Small intestine (tissue), 7 donors: Measurements from ENCODE around the gene NKIRAS2. TPM values are rescaled to one million over a fixed set of nuclear protein-coding genes. Genes with fewer than 3 reads are reported as not detected.

Experiments
- DNase-seq, 2 donors: peaks; one replicate each; pipeline versions ENCODE4 v3.0.0 to v3.0.0-alpha.2; 2013
- FAIRE-seq: peaks from 2 replicates; lab custom pipeline; 2012; peaks lifted over from hg19 to GRCh38; lab: Jason Lieb, UNC
- H3K27ac ChIP-seq, 3 donors: one replicate each; pipeline ENCODE4 v1.5.1; 2013; ENCODE audit warnings: low read length in 2 of 3, mild to moderate bottlenecking in 2 of 3, control low read depth in 1 of 3, inconsistent platforms in 1 of 3, low read depth in 1 of 3, moderate library complexity in 1 of 3
- H3K27me3 ChIP-seq, 3 donors: one replicate each; pipeline ENCODE4 v1.6.1; 2013; ENCODE audit warnings: low read length in 3 of 3, inconsistent platforms in 1 of 3; ENCODE audit not compliant: control insufficient read depth in 3 of 3, insufficient read depth in 3 of 3
- H3K36me3 ChIP-seq, 3 donors: one replicate each; pipeline ENCODE4 v1.6.1; 2013; ENCODE audit warnings: low read length in 3 of 3, inconsistent platforms in 1 of 3, low read depth in 1 of 3, mild to moderate bottlenecking in 1 of 3, moderate library complexity in 1 of 3; ENCODE audit not compliant: control insufficient read depth in 3 of 3, insufficient read depth in 2 of 3
- H3K4me1 ChIP-seq, 3 donors: one replicate each; pipeline ENCODE4 v1.6.1; 2013; ENCODE audit warnings: low read length in 2 of 3, inconsistent platforms in 1 of 3, low read depth in 1 of 3, mild to moderate bottlenecking in 1 of 3, moderate library complexity in 1 of 3; ENCODE audit not compliant: control insufficient read depth in 3 of 3, insufficient read depth in 2 of 3
- H3K4me3 ChIP-seq, 3 donors: one replicate each; pipeline ENCODE4 v1.5.1; 2013; ENCODE audit warnings: low read length in 3 of 3, control low read depth in 1 of 3, inconsistent platforms in 1 of 3, low read depth in 1 of 3, mild to moderate bottlenecking in 1 of 3, moderate library complexity in 1 of 3
- H3K9me3 ChIP-seq, 2 donors: one replicate each; pipeline ENCODE4 v1.6.1; 2013; ENCODE audit warnings: low read depth in 1 of 2, low read length in 1 of 2; ENCODE audit not compliant: control insufficient read depth in 2 of 2, insufficient read depth in 1 of 2
- WGBS, 3 donors: extraction: QIAGEN DNeasy Blood & Tissue Kit; methylation state at CpG; one replicate each; pipeline ENCODE4 v1.1.7; 2013; 5-methylcytosine and 5-hydroxymethylcytosine counted together
- polyA plus RNA-seq, 4 donors: library from polyadenylated mRNA; stranded (reverse) in 3 of 4; unstranded in 1 of 4; fragments of 200-250 nt in 3 of 4; fragments of 120-200 nt in 1 of 4; gene quantifications; one replicate each; pipeline versions ENCODE4 v1.2.1 to v1.2.3, GENCODE V29; 2013
- donor health status: healthy with polysubstance abuse.
- donor health status: control.
- donor health status: control.
- donor health status: Bipolar disorder and iron deficiency.
- donor health status: healthy.

Gene NKIRAS2
- polyA plus RNA-seq, 4 donors, result 21.1 to 38.8 (median 26.1) TPM

DNA sequence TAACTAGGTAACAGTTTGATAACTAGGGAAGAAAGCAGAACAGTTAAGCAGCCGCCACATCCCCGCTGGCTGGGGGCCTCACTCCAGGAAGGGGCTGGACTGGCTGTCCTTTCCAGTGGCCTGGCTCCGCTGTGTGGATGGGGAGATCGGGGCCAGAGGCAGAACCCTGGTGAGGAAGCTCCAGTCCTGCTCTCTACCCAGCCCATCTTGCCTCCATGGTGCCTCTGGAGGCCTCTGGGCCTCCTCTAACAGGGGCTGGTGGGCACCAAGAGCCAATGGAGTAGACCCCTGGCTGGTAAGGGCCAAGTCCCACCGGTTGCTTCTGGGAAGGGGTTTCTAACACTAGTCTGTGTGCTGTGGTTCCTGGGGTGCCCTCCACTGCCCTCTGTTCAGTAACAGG lies 45.2 kb upstream of the NKIRAS2 start:
- H3K4me1 ChIP-seq, result no peaks in the 10 kb centered on the region
- WGBS, 3 donors, result 90 to 96% (median 93%) methylated on average over 5 of the region's 5 CpGs

GRCh38 chr17:41975099-41976083 lies 44.5 kb upstream of the NKIRAS2 start:
- DNase-seq (no peak), FAIRE-seq (no peak)
- Histone ChIP-seq H3K4me1 (no peaks in the 10 kb centered on the region), H3K9me3 (no peaks in the 10 kb centered on the region), H3K36me3 (peaks cover 27 to 93% (median 41%) of the 10 kb centered on the region in 3 donors), H3K4me3 (no peak overlapping the region), H3K27me3 (no peaks in the 10 kb centered on the region), H3K27ac (no peak overlapping the region)
- WGBS, 3 donors, result 87 to 92% (median 87%) methylated on average over 9 of the region's 9 CpGs

More for the DNA sequence above, 45.2 kb upstream of the NKIRAS2 start:
- Histone ChIP-seq H3K4me3 (no peak overlapping the region), H3K27ac (no peak overlapping the region), H3K27me3 (no peaks in the 10 kb centered on the region), H3K36me3 (peaks cover 27 to 91% (median 41%) of the 10 kb centered on the region in 3 donors), H3K9me3 (no peaks in the 10 kb centered on the region)
- DNase-seq (no peak), FAIRE-seq (no peak)

GRCh38 chr17:41976142-41976768 lies 43.6 kb upstream of the NKIRAS2 start:
- 54 to 61% (median 54%) methylated on average over 11 of the region's 11 CpGs for WGBS, 3 donors
- FAIRE-seq (no peak), DNase-seq (no peak)
- H3K9me3 ChIP-seq, result no peaks in the 10 kb centered on the region
- no peaks in the 10 kb centered on the region for H3K27me3 ChIP-seq
- H3K4me3 ChIP-seq, result no peak overlapping the region
- H3K27ac ChIP-seq, result peak overlapping the region in 1 of 3 donors; percentile 17
- H3K36me3 ChIP-seq, result peaks cover 27 to 95% (median 40%) of the 10 kb centered on the region in 3 donors
- H3K4me1 ChIP-seq, result no peaks in the 10 kb centered on the region

DNA sequence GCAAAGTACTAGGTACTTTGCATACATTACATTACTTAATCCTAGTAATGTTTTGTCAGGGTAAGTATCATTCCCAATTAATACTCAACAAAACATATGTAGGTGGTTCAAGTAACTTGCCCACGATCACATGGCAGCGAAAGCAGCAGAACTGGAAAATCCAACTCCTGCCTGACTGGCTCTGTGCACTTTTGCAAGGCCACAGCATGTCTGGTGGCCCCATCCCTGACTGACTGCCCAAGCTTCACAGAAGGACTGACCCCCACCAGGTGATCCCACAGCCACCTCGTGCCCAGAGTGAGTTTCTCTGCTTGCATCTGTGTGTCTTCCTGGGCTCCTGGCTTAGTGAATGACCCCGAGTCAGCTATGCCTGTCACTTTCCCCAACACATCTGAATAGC lies 41.9 kb upstream of the NKIRAS2 start:
- Histone ChIP-seq H3K4me3 (no peak overlapping the region), H3K4me1 (no peaks in the 10 kb centered on the region), H3K9me3 (no peaks in the 10 kb centered on the region), H3K27ac (no peak overlapping the region), H3K27me3 (no peaks in the 10 kb centered on the region), H3K36me3 (peaks cover 30 to 96% (median 43%) of the 10 kb centered on the region in 3 donors)
- 63 to 83% (median 78%) methylated on average over 4 of the region's 4 CpGs for WGBS, 3 donors
- no peak for DNase-seq
- FAIRE-seq, result no peak

- FAIRE-seq (no peak), DNase-seq (no peak)
- Histone ChIP-seq H3K27ac (no peak overlapping the region), H3K27me3 (no peaks in the 10 kb centered on the region), H3K9me3 (no peaks in the 10 kb centered on the region), H3K4me1 (no peaks in the 10 kb centered on the region), H3K4me3 (no peak overlapping the region), H3K36me3 (peaks cover 17 to 82% (median 19%) of the 10 kb centered on the region in 3 donors)
- 80 to 85% (median 84%) methylated on average over 14 of the region's 14 CpGs for WGBS, 3 donors
These were observed 37.7 kb upstream of the NKIRAS2 start for GRCh38 chr17:41982026-41982760.

DNA sequence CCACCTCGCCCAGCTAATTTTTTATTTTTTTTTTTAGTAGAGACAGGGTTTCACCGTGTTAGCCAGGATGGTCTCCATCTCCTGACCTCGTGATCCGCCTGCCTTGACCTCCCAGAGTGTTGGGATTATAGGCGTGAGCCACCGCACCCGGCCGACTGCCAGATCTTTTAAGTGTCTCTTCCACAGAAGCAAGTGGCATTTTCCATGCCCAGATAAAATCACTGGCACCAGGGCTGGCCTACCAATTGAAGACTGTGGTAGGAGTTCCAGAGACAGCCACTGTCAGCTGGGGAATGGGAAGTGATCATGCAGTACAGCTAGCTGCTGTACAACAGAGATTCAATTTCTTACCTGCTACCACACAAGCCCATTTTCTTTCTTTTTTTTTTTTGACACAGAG lies 35.4 kb upstream of the NKIRAS2 start:
- FAIRE-seq (no peak), DNase-seq (no peak)
- H3K36me3 ChIP-seq, result peaks cover 18 to 70% (median 28%) of the 10 kb centered on the region in 3 donors
- 94 to 98% (median 98%) methylated on average over 8 of the region's 8 CpGs for WGBS, 3 donors
- no peak overlapping the region for H3K4me3 ChIP-seq
- no peaks in the 10 kb centered on the region for H3K27me3 ChIP-seq
- H3K27ac ChIP-seq, result no peak overlapping the region
- H3K9me3 ChIP-seq, result no peaks in the 10 kb centered on the region
- H3K4me1 ChIP-seq, result no peaks in the 10 kb centered on the region

GRCh38 chr17:41985919-41986318 lies 34.0 kb upstream of the NKIRAS2 start:
- FAIRE-seq (no peak), DNase-seq (no peak)
- 93 to 98% (median 95%) methylated on average over 8 of the region's 8 CpGs for WGBS, 3 donors

DNA sequence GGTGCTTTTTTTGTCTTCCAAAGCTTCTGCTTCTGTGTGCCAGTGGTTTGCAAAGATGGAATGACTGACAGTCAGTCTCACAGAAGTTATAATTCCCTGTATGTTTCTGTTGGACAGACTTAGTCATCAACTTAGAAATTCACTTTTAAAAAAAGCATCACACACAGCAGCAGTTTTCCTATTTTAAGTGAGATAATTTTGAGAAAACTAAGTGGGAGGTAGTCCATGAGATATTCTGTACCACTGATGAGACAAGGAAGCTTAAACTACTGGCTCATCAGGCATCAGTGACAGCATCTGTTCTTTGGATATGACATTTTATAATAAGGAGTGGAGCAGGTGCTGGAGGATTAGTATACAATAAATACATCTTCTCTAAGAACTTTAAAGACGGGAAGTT lies 33.3 kb upstream of the NKIRAS2 start:
- Histone ChIP-seq H3K4me3 (no peak overlapping the region), H3K36me3 (peaks cover 14 to 62% (median 27%) of the 10 kb centered on the region in 3 donors), H3K27me3 (no peaks in the 10 kb centered on the region), H3K4me1 (peaks cover 0 to 6% (median 2%) of the 10 kb centered on the region in 3 donors), H3K9me3 (no peaks in the 10 kb centered on the region), H3K27ac (no peak overlapping the region)
- FAIRE-seq (no peak), DNase-seq (no peak)
- 86 to 94% (median 88%) methylated on average over 1 of the region's 1 CpG for WGBS, 3 donors

More at GRCh38 chr17:41985919-41986318, 34.0 kb upstream of the NKIRAS2 start:
- H3K27ac ChIP-seq, result no peak overlapping the region
- H3K27me3 ChIP-seq, result no peaks in the 10 kb centered on the region
- H3K4me3 ChIP-seq, result no peak overlapping the region
- peaks cover 0 to 6% (median 2%) of the 10 kb centered on the region in 3 donors for H3K4me1 ChIP-seq
- peaks cover 15 to 67% (median 28%) of the 10 kb centered on the region in 3 donors for H3K36me3 ChIP-seq
- H3K9me3 ChIP-seq, result no peaks in the 10 kb centered on the region
